Amniotic epithelial cell (primary cell): ENCODE measurements around the gene ADGRV1.
"Not testable (repeated sequence)": the region's sequence is repeated elsewhere in the genome, so short reads cannot be mapped to it uniquely, and the experiment has no call there.

Experiments used
- DNase-seq: peaks from one replicate; pipeline ENCODE4 v3.0.0-alpha.2; 2010; ENCODE audit warnings: low read depth

ADGRV1 gene

DNA sequence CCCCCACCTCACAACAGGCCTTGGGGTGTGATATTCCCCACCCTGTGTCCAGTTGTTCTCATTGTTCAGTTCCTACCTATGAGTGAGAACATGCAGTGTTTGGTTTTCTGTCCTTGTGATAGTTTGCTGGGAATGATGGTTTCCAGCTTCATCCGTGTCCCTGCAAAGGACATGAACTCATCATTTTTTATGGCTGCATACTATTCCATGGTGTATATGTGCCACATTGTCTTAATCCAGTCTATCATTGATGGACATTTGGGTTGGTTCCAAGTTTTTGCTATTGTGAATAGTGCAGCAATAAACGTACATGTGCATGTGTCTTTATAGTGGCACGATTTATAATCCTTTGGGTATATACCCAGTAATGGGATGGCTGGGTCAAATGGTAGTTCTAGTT lies 41.7 kb downstream of the ADGRV1 start:
- not testable (repeated sequence) for DNase-seq

DNA sequence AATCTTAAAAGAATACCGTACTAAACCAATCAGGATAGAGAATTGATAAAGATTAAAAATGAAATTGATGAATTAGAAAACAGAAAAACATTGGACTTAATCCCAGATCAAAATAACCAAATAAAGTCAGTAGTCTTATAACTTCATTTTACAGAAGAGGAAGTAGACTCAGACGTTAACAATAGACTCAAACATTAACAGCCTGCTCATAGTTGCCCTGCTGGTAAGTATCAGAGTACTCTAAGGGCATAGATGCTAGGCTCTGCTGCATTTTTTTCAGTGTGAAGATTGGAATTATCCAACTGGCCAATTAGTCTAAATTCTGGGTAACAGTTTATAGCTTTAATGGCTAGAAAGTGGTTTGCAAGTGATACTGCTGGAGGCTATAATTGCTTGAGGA lies 42.9 kb downstream of the ADGRV1 start:
- DNase-seq, result no peak

DNA sequence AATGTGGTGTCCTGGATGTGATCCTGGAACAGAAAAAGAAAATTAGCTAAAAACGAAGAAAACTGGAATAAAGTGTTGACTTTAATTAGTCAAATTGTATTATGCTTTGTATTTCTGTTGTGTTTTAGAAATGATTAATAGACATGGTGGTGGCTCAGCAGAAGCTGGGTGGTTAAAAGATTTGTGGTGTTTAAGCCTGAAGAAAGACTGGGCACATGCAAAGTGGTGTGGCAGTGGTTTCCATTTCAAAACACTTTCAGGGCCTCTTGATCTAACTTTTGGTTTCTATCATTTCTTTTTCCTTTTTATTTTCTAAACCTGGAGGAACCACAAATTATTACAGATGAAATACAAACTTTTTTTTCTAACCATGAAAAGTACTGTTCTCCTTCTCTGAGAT lies 44.1 kb downstream of the ADGRV1 start:
- no peak for DNase-seq

DNA sequence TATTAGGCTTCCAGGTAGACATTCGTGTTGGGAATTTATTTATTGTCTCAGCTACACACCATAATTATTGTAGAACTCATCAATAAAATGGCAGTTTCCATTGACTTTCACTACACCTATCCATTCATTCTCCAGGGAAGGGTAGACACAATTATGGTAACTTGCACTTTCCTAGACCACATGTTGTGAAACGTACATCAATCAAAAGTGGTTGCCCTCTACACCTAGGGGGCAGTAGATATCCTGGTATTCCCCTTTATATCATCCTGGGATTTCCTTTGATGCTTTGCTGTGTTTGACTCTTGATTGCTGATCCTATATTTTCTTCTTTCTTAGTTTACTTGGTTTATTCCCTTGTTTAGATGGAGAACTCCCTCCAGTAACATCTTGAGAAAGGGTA lies 47.9 kb downstream of the ADGRV1 start:
- peak; percentile 7 for DNase-seq

DNA sequence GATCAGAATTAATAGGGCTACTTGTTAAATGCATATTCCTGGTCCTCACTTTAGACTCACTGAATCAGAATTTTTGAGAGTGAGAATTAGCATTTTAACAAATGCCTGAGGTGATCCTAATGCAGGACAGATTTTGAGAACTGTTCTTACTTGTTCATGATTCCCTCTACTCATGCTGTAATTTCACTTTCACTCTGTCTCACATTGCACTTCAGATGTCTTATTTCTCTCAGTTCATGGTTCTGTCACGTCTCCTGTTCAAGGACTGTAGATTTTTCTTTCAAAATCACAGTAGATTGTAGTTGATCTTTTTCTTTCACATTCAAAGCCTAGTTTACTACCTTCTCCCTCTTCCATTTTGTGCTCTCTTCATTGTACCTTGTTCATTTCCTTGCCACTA lies 54.3 kb downstream of the ADGRV1 start:
- no peak for DNase-seq

DNA sequence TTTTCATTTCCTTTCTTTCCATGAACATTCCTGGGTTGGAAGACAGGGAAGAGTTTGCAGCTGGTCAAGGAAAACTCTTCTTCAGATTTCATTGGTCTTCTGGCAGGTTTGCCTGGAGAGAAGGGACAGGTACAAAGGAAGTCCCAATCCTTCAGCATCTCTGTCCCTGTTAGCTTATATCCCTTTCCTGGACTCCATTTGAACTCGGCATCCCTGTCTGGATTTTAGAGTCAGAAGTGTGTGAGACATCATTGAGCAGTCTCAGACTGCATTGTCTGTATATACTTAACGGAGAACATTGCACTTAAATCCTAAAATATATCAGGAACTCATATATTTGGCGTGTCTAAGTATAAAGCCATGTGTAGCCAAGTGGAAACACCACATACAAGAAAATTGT lies 54.9 kb downstream of the ADGRV1 start:
- no peak for DNase-seq

DNA sequence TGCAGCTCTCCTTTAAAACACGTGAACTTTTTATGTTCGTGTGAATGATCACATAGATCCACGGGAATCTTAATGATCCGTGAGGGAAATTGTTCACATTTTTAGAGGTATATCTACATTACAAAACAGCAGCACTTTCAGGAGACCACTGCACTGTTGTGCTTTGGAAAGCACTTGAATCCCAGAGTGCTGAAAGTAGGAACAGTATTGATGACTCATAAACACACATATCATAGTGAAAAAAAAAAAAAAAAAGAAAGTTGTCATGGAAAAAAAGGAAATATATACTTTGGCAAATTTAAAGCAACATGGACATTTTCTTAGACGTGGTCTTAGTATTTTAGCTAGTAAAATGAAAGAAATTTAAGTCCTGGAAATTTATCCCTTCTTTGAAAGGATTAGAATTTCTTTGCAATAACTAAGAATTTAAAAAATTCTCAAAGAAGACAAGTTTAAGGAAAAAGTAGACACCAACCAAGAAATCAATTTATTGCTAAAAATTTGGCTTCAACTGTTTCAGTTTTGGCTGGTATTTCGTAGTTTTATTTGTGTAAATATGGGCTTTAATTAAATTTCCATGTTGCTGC lies 55.4 kb downstream of the ADGRV1 start:
- no peak for DNase-seq

DNA sequence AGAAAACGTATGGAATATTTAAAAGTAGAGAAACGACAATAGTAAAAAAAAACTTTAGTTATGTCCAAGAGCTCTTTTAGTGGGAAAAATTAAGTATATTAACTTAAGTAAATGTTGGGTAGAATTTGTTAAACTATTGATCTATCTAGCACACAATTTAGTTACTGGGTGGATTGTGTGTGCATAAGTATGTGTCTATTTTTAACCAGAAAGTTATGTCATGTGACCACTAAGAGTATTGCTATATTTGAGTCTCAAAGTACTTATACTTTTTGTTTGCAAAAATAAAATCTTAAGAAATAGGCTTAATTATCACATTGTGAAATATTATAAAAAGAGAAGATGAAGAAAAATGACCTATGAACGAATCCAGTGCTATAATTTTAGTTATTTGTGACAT lies 56.8 kb downstream of the ADGRV1 start:
- DNase-seq, result no peak

DNA sequence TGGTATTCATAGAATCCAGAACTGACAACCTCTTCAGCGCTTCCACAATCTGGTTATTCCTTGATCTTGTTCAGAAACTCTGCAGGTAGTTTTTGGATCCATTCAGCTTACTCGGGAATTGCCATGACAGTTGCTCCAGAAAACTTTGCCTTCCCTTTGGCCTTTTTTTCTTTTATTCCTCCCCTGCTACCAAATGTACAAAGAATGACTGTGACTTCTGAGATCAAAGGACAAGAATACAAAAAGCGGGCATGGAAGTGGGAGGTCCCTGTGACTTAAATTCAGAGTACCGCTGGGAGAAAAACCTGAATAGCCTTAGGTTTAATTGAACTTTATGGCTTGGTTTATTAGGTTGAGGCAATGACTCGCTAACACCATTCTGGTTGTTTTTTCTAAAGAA lies 59.5 kb downstream of the ADGRV1 start:
- DNase-seq, result no peak

DNA sequence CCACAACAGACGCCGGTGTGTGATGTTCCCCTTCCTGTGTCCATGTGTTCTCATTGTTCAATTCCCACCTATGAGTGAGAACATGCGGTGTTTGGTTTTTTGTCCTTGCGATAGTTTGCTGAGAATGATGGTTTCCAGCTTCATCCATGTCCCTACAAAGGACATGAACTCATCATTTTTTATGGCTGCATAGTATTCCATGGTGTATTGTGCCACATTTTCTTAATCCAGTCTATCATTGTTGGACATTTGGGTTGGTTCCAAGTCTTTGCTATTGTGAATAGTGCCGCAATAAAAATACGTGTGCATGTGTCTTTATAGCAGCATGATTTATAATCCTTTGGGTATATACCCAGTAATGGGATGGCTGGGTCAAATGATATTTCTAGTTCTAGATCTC lies 61.2 kb downstream of the ADGRV1 start:
- not testable (repeated sequence) for DNase-seq

DNA sequence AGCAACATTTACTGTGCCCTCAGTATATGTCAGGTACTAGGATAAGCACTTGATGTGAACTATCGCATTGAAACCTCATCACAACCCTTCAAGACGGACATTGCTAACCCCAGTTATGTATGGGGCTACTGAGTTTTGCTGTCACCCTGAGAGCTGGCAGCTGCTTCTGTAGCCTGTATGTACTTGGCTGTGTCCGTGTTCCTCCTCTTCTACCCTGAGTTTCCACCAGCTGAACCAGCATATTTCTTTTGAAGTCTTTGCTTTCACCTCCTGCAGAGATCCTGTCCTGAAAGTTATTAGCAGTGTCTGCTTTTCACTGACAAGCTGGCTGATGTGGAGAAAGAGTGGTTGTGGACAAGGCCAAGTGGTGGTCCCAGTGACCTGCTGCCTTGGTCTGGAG lies 63.3 kb downstream of the ADGRV1 start:
- no peak for DNase-seq

DNA sequence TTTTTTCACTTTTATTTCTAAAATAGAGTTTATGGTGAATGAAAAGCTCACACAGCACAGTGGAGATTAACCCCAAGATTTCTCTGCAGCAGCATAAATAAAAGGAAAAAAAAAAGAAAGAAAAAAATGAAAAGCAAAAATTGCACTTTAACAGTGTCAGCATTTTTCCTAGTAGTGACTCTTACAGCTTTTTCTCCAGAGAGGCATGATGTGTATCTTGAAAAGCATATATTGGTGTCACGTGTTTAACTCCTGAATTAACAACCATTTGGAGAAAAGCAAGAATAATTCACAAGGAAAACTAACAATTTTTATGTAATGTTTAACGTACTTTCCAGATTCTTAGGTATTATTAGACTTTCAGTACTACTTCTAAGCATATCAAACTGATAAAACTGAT lies 67.9 kb downstream of the ADGRV1 start:
- DNase-seq, result no peak

DNA sequence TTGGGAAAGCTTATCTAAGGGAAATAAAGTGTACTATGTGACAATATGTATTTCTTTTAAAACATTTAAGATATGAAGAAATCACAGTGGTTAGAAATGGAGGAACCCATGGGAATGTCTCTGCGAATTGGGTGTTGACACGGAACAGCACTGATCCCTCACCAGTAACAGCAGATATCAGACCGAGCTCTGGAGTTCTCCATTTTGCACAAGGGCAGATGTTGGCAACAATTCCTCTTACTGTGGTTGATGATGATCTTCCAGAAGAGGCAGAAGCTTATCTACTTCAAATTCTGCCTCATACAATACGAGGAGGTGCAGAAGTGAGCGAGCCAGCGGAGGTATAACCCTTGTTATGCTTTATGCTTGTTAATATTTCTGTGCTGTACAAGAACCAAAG lies 69.9 kb downstream of the ADGRV1 start:
- no peak for DNase-seq

DNA sequence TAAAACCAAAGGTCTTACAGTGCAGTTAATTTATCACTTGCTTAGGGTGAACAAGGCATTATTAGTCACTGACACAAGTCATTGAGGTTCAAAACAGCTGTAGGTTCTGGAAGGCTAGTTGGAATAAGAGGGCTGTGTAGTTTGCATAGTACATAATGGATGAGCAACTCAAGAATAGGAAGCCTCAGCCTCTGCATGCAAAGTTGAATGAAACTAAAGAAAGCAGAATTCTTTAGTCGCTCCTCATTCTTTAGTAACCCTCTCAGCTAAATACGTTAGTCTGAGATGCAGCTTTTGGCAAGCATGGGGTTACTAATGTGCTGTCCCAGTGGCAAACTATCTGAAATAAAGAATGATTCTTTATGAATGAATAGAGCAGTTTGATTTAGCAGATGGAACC lies 74.2 kb downstream of the ADGRV1 start:
- DNase-seq, result no peak

DNA sequence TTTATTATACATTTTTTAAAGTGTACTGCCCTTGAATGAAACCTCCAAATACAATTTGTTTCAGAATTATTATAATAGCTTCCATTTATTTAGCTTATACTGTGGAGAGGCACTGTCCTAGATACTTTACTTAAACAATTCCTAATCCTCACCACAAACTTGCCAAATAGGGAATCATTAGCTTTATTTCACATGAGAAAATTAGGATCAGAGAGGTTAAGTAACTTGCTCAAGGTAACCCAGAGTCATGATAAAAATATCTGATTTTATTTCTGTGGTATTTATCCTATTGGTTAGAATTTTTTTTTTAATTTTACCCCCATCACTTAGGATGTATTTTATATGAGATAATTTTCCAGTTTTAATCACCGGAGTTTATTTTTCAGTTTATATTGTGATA lies 78.4 kb downstream of the ADGRV1 start:
- DNase-seq, result no peak

DNA sequence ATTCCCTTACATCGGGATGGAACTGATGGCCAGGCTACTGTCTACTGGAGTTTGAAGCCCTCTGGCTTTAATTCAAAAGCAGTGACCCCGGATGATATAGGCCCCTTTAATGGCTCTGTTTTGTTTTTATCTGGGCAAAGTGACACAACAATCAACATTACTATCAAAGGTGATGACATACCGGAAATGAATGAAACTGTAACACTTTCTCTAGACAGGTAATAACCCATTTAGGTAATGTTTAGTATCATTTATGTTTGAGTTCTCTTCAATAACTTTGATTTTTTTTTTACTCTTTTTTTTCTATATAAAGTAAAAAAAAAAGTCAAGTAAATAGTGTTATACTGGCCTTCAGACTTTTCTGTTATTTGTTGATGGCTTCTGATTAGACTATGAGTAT lies 79.1 kb downstream of the ADGRV1 start:
- DNase-seq, result no peak

DNA sequence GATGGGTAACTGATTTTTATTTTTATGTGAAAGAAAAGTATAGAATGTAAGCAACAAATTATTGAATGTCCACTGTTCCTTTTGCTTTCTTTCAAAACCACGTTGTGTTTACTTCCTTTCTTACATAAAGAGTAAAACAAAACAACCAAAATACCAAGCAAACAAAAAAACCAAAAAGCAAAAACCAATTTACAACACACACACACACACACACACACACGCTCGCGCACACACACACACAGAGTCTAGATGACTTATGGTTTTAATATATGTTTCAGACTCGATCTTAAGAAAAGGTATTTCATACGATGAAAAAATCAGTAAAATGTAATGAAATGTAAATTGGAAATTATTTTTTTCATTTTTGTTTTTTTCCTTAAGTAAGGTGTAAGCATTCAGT lies 80.3 kb downstream of the ADGRV1 start:
- DNase-seq, result no peak

DNA sequence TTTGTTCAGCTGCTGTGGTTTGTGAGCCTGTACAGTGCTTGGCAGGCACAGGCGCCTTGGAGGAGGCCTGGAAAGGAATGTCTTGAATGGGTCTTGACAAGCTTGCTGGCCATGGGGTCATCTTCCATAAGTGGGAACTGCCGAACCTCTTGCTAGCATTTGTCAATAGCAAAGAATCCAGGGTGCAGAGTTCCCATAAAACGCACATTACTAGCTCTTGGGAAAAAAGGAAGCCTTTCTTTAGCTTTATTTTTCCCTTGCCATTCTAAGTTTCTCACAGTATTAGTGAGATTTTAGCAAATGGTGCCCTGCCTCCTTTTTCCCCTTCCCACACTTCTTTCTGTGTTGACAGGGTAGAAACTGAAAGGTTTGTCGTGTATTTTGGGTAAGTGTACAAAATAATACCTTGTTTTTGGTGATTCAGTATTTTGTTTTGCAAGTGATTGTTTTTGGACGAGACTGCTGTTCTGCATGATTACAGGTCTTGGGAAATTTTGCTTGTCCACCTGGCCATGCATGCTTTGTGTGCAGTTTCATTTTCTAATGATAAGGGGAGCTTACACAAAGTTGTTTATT lies 82.0 kb downstream of the ADGRV1 start:
- DNase-seq, result no peak

DNA sequence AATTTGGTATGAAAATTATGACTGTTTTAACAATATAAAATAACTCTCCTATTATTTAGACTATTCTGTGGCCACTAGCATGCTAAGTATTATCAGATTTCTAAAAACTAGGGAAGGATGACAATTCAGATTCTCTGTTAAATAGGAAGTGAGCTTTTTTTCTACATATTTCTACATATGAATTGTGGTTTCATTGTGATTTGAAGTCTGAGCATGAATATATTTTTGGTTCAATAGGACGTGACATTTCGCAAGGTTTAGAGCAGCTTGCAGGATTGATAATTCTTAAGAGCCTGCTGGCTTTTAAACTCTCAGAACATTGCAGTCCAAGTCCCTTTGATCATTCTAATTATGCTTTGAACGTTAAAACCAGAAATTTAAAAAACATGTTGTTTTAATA lies 82.9 kb downstream of the ADGRV1 start:
- no peak for DNase-seq

DNA sequence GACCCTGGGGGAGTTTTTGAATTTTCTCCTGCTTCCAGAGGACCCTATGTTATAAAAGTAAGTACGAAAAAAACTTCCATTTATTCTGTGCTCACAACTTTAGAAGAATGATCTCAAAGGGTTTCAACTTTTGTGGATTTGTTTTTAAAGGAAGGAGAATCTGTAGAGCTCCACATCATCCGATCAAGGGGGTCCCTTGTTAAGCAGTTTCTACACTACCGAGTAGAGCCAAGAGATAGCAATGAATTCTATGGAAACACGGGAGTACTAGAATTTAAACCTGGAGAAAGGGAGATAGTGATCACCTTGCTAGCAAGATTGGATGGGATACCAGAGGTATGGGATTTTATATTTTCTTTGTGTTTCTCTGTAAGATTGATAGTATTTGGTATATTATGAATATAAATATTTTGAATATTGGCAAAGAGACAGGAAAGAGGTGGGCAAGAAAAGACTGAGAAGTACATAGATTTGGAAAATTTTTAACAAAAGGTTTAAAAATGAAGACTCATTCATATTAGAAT lies 84.2 kb downstream of the ADGRV1 start:
- DNase-seq, result no peak

DNA sequence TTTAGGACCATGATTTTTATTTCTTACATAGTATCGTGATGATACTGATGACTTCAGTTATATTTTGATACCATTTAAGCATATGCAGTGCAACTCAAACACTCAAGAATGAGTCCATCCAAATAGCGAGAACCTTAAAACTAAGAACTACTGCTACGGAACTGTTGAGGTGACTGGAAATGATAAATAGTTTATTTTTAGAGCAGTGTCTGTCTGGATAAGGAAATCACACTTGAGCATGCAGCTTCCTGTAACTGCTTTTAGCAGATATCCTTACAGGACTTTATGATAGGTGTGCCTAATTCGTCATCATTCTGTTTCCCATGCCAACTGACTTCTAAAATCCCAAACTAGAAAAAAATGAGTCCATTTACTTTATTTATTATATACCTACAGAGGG lies 85.5 kb downstream of the ADGRV1 start:
- DNase-seq, result no peak

DNA sequence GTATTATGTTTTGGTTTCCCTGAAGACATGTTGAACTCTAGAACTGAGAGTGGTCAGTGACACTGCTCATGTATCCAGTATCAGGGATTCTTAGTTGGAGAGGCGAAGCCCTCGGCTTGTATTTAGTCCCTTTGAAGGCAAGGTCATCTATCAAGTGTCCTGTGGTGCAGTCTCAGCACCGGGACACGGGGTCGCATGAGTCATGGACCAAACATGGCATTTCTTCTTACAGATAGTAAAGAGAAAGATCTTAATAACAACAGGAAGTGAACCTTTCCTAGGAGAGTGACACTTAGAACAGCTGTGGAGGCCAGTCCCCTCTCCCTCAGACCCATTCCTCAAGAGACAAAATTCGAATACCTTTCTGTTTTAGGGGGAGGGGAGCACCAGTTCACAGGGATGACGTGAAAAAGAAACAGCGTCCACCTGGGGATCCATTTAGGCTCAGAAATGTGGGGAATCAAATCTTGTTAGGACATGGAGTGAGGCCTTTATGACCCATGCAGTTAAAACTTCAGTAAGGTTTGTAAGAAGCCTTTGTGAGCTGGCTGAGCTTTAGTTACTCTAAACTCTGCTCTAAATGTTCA lies 86.5 kb downstream of the ADGRV1 start:
- peak; percentile 1 for DNase-seq

DNA sequence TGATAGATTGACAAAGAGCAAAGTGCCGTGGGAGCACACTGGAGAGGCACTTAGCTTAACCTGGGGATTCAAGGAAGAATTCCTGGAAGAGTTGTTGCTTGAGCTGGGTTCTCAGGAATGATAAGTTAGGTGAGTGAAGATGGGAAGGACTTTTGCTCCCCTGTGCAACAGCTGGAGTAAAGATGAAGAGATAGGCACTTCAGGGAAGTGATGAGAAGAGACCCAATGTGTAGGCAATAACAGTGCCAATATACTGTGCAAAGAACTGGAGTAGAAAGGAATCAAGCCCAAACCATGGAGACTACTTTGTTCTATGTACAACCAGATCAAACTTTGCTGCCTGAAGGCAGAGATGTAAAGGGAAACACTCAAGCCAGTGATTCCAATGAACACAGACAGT lies 92.2 kb downstream of the ADGRV1 start:
- no peak for DNase-seq

DNA sequence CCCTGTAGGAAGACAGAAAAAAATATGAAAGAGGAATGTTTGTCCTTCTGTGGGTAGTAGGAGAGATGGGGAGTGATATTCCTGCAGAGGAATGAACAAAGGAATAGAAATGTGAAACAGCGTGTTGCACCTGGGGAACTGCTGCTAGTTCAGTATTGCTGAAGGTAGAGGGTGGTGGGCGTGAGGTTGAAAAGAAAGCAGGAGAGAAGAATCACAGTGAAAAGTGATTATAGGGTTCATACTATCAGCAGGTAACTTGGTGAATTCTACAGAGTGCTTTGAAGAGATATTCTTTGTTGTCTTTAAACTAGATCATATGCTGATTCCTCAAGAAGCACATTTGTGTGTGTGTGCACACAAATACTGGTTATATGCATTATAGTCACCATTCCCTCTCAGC lies 95.6 kb downstream of the ADGRV1 start:
- DNase-seq, result no peak
